SK-N-SH (cell line): ENCODE data around the gene ATP2B1. TPM values are rescaled to one million over a fixed set of nuclear protein-coding genes. Genes with fewer than 3 reads are reported as not detected.

Experiments used
- CTCF ChIA-PET: fragments of 300-600, 350-600 bp; formaldehyde crosslinking; extraction: SDS; loops from one replicate; lab custom pipeline; 2021; lab: Yijun Ruan, JAX
- POLR2A ChIA-PET: fragments of 350-600 bp; sonication (Branson Sonifier 250); formaldehyde crosslinking; extraction: SDS; loops from one replicate; lab custom pipeline; 2020; ENCODE audit warnings: antibody characterized with exemption, inconsistent platforms; lab: Yijun Ruan, JAX
- DNase-seq: peaks from one replicate; pipeline ENCODE4 v3.0.0; 2012
- H2AFZ ChIP-seq: fragments of 200-600 bp; sonication (generic); 2 replicates; pipeline ENCODE4 v1.8.1; 2016; ENCODE audit warnings: antibody characterized with exemption, mild to moderate bottlenecking, low read depth
- H3F3A ChIP-seq: fragments of 200-600 bp; sonication (generic); replicated peaks from 2 replicates; pipeline ENCODE3; 2016; ENCODE audit warnings: antibody characterized with exemption, mild to moderate bottlenecking; ENCODE audit not compliant: insufficient read depth
- H3K27ac ChIP-seq, 2 experiments: fragments of 200-500 bp in 1 of 2; fragments of 200-600 bp in 1 of 2; sonication (Bioruptor generic) in 1 of 2; sonication (generic), shearing (Covaris generic) in 1 of 2; 2 replicates each; pipeline versions ENCODE4 v1.5.1 to v1.6.1; 2014 to 2016; ENCODE audit warnings: low read depth in 2 of 2, inconsistent platforms in 1 of 2, low read length in 1 of 2, mild to moderate bottlenecking in 1 of 2, mixed read lengths in 1 of 2
- H3K27me3 ChIP-seq: fragments of 200-600 bp; sonication (generic), shearing (Covaris generic); 2 replicates; pipeline ENCODE4 v1.6.1; 2016; ENCODE audit warnings: mixed run types; ENCODE audit not compliant: insufficient read depth
- H3K36me3 ChIP-seq, 2 experiments: fragments of 200-500 bp in 1 of 2; fragments of 200-600 bp in 1 of 2; sonication (Bioruptor generic) in 1 of 2; sonication (generic) in 1 of 2; replicated peaks in 1 of 2; 2 replicates each; pipeline versions ENCODE3 to v1.5.1; 2014 to 2016; ENCODE audit warnings: low read length in 1 of 2, mild to moderate bottlenecking in 1 of 2; ENCODE audit not compliant: insufficient read depth in 2 of 2, control insufficient read depth in 1 of 2
- H3K4me1 ChIP-seq, 2 experiments: fragments of 200-500 bp in 1 of 2; fragments of 200-600 bp in 1 of 2; sonication (Bioruptor generic) in 1 of 2; sonication (generic), shearing (Covaris generic) in 1 of 2; 2 replicates each; pipeline versions ENCODE4 v1.5.1 to v1.6.1; 2014 to 2016; ENCODE audit warnings: low read depth in 1 of 2, low read length in 1 of 2, mixed run types in 1 of 2; ENCODE audit not compliant: insufficient read depth in 2 of 2, control insufficient read depth in 1 of 2
- H3K4me2 ChIP-seq: fragments of 200-600 bp; sonication (generic), shearing (Covaris generic); 2 replicates; pipeline ENCODE4 v1.6.1; 2017; ENCODE audit warnings: mixed run types
- H3K4me3 ChIP-seq, 2 experiments: fragments of 200-500 bp in 1 of 2; fragments of 200-600 bp in 1 of 2; sonication (Bioruptor generic) in 1 of 2; sonication (generic), shearing (Covaris generic) in 1 of 2; 2 replicates each; pipeline versions ENCODE4 v1.5.1 to v1.8.1; 2014 to 2016; ENCODE audit warnings: low read depth in 2 of 2, inconsistent platforms in 1 of 2, low read length in 1 of 2, mild to moderate bottlenecking in 1 of 2, mixed read lengths in 1 of 2, moderate library complexity in 1 of 2
- H3K79me2 ChIP-seq: fragments of 200-600 bp; sonication (generic); 2 replicates; pipeline ENCODE4 v1.8.1; 2017; ENCODE audit warnings: mild to moderate bottlenecking; ENCODE audit not compliant: insufficient read depth
- H3K9ac ChIP-seq: fragments of 200-600 bp; sonication (generic); 2 replicates; pipeline ENCODE4 v1.6.1; 2017; ENCODE audit warnings: mixed run types
- H3K9me2 ChIP-seq: fragments of 200-600 bp; sonication (generic); 2 replicates; pipeline ENCODE4 v1.6.1; 2017; ENCODE audit warnings: mixed run types
- H3K9me3 ChIP-seq: fragments of 200-600 bp; sonication (generic); 2 replicates; pipeline ENCODE4 v1.6.1; 2017; ENCODE audit warnings: mixed run types, mild to moderate bottlenecking, moderate library complexity
- H4K20me1 ChIP-seq: fragments of 200-600 bp; sonication (generic); 2 replicates; pipeline ENCODE4 v1.6.1; 2017; ENCODE audit warnings: mild to moderate bottlenecking, mixed run types; ENCODE audit not compliant: insufficient read depth
- CHD2 ChIP-seq: fragments of 150-350 bp; IDR thresholded peaks from 2 replicates; pipeline ENCODE4 v1.6.1; 2018; ENCODE audit warnings: low read length; ENCODE audit not compliant: partially characterized antibody
- EP300 ChIP-seq, 2 experiments: IDR thresholded peaks; 2 replicates each; pipeline versions ENCODE4 v1.4.0 to v1.6.1; 2012; ENCODE audit warnings: borderline replicate concordance in 1 of 2, low read depth in 1 of 2, low read length in 1 of 2
- EZH2phosphoT487 ChIP-seq: fragments of 200-600 bp; sonication (generic); IDR thresholded peaks from 2 replicates; pipeline ENCODE4 v1.6.1; 2017; ENCODE audit warnings: low read depth, mixed run types, mild to moderate bottlenecking, antibody characterized with exemption, moderate library complexity, borderline replicate concordance
- FOXM1 ChIP-seq: IDR thresholded peaks from 2 replicates; pipeline ENCODE4 v1.4.0; 2012; ENCODE audit warnings: low read depth, mild to moderate bottlenecking
- GABPA ChIP-seq: IDR thresholded peaks from 2 replicates; pipeline ENCODE4 v1.4.0; 2012; ENCODE audit warnings: low read depth, mild to moderate bottlenecking
- JUND ChIP-seq: IDR thresholded peaks from 2 replicates; pipeline ENCODE4 v1.4.0; 2012
- MEF2A ChIP-seq: IDR thresholded peaks from 2 replicates; pipeline ENCODE4 v1.4.0; 2012; ENCODE audit warnings: low read depth, borderline replicate concordance
- MXI1 ChIP-seq: IDR thresholded peaks from 2 replicates; pipeline ENCODE4 v1.6.1; 2012; ENCODE audit warnings: mild to moderate bottlenecking, low read depth, low read length, improper control_type of control experiment
- NFIC ChIP-seq: IDR thresholded peaks from 2 replicates; pipeline ENCODE4 v1.4.0; 2012; ENCODE audit warnings: borderline replicate concordance
- REST ChIP-seq: IDR thresholded peaks from 2 replicates; pipeline ENCODE4 v1.6.1; 2012; ENCODE audit warnings: mild to moderate bottlenecking, low read depth, low read length, moderate library complexity
- TCF12 ChIP-seq: IDR thresholded peaks from 2 replicates; pipeline ENCODE4 v1.4.0; 2012
- ZBTB33 ChIP-seq: IDR thresholded peaks from 2 replicates; pipeline ENCODE4 v1.4.0; 2012; ENCODE audit warnings: low read depth, borderline replicate concordance
- WGBS: methylation state at CpG from one replicate; pipeline ENCODE4 v1.1.6; 2017; ENCODE audit warnings: low lambda C conversion rate; 5-methylcytosine and 5-hydroxymethylcytosine counted together
- polyA plus RNA-seq, 3 experiments: library from polyadenylated mRNA; depleted of rRNA; stranded (reverse); fragments of >200 nt; gene quantifications; 2 replicates each; pipeline ENCODE4 v1.2.3, GENCODE V29; 2012
- TF ChIP-seq, protein P1 (sequence below): fragments of 150-350 bp; IDR thresholded peaks from 2 replicates; pipeline ENCODE4 v1.6.1; 2016; ENCODE audit warnings: mild to moderate bottlenecking, low read depth, low read length
- TF ChIP-seq, protein P2 (sequence below): IDR thresholded peaks from 2 replicates; pipeline ENCODE4 v1.4.0; 2012; ENCODE audit warnings: low read depth
- TF ChIP-seq, protein P3 (sequence below): IDR thresholded peaks from 2 replicates; pipeline ENCODE4; 2012

ATP2B1 gene
- polyA plus RNA-seq, 1 of the 3 experiments (the other 2 are of a cell fraction): 4.3 TPM

- DNase-seq: no peak
- H3K4me1 ChIP-seq: peaks cover 0 to 5% of the 10 kb centered on the region in 2 experiments; a peak in 2 of 4 replicates
- no peaks in the 10 kb centered on the region for H3K9me3 ChIP-seq
- POLR2A ChIA-PET: no interaction called here
- TF ChIP-seq, protein P1, sequence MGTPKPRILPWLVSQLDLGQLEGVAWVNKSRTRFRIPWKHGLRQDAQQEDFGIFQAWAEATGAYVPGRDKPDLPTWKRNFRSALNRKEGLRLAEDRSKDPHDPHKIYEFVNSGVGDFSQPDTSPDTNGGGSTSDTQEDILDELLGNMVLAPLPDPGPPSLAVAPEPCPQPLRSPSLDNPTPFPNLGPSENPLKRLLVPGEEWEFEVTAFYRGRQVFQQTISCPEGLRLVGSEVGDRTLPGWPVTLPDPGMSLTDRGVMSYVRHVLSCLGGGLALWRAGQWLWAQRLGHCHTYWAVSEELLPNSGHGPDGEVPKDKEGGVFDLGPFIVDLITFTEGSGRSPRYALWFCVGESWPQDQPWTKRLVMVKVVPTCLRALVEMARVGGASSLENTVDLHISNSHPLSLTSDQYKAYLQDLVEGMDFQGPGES: no peak
- TF ChIP-seq NFIC (no peak), ZBTB33 (no peak), EP300 (IDR thresholded peaks at IDR 0.05; ENCODE audit: borderline replicate concordance in 1 of 2, low read depth in 1 of 2, low read length in 1 of 2) (no peak), GABPA (no peak), TCF12 (no peak), FOXM1 (no peak), CHD2 (no peak), JUND (no peak), MEF2A (no peak), MXI1 (no peak), EZH2phosphoT487 (no peak), REST (no peak)
- TF ChIP-seq, protein P2, sequence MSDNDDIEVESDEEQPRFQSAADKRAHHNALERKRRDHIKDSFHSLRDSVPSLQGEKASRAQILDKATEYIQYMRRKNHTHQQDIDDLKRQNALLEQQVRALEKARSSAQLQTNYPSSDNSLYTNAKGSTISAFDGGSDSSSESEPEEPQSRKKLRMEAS: no peak
- TF ChIP-seq, protein P3, sequence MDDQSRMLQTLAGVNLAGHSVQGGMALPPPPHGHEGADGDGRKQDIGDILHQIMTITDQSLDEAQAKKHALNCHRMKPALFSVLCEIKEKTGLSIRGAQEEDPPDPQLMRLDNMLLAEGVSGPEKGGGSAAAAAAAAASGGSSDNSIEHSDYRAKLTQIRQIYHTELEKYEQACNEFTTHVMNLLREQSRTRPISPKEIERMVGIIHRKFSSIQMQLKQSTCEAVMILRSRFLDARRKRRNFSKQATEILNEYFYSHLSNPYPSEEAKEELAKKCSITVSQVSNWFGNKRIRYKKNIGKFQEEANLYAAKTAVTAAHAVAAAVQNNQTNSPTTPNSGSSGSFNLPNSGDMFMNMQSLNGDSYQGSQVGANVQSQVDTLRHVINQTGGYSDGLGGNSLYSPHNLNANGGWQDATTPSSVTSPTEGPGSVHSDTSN: no peak
- no peak overlapping the region for H2AFZ ChIP-seq
- no peaks in the 10 kb centered on the region for H3K9me2 ChIP-seq
- H3K4me2 ChIP-seq: no peak overlapping the region
- WGBS: 100% methylated on average over 1 of the region's 1 CpG
- H3F3A ChIP-seq: no peaks in the 10 kb centered on the region
- no peak overlapping the region for H3K27ac ChIP-seq
- peaks cover 22% of the 10 kb centered on the region for H3K79me2 ChIP-seq
- no peak overlapping the region for H3K9ac ChIP-seq
- no peak overlapping the region for H3K4me3 ChIP-seq
- CTCF ChIA-PET: interaction anchor here (1.1 kb wide), 1 partner anchor 15 kb away, joined by 3 read pairs; no protein-coding TSS in a partner anchor
- no peaks in the 10 kb centered on the region for H4K20me1 ChIP-seq
- H3K27me3 ChIP-seq: no peaks in the 10 kb centered on the region
- no peaks in the 10 kb centered on the region for H3K36me3 ChIP-seq
Observed at GRCh38 chr12:89691659-89692058, 17.0 kb downstream of the ATP2B1 start.
